ENCODE results near the gene VPS45. TPM values are rescaled to one million over a fixed set of nuclear protein-coding genes. Genes with fewer than 3 reads are reported as not detected.
"Not testable (repeated sequence)": the region's sequence is repeated elsewhere in the genome, so short reads cannot be mapped to it uniquely, and the experiment has no call there.

The VPS45 gene
- polyA plus RNA-seq, 3 donors, result 36.0 to 41.9 (median 36.8) TPM

DNA sequence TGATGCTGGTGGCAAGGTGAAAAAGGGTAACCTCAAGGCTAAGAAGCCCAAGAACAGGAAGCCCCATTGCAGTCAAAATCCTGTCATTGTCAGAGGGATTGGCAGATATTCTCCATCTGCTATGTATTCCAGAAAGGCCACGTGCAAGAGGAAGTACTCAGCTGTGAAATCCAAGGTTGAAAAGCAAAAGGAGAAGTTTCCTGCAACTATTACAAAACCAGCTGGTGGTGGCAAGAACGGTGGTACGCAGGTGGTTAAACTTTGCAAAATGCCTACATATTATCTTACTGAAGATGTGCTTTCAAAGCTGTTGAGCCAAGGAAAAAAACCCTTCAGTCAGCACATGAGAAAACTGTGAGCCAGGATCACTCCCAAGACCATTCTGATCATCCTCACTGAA lies 13.7 kb upstream of the VPS45 start:
- Histone ChIP-seq H2AFZ (ENCODE audit: insufficient read depth, low read depth, low read length, poor library complexity, severe bottlenecking) (no peak overlapping the region), H3K4me3 (replicated peaks in 1 of 3; ENCODE audit: low read depth in 2 of 3, low read length in 3 of 3) (peak overlapping the region in 1 of 3 experiments; percentile 11), H3K9ac (ENCODE audit: insufficient read depth, low read length, poor library complexity, severe bottlenecking) (no peak overlapping the region), H3K4me2 (replicated peaks; ENCODE audit: extremely low read depth, low read length, poor library complexity, severe bottlenecking) (peak overlapping the region; percentile 13), H3K27me3 (ENCODE audit: control insufficient read depth in 2 of 2, insufficient read depth in 2 of 2, low read length in 2 of 2) (peaks cover 0 to 7% of the 10 kb centered on the region in 2 donors), H3K79me2 (ENCODE audit: insufficient read depth, low read length) (no peaks in the 10 kb centered on the region), H3K27ac (ENCODE audit: low read depth in 1 of 2, low read length in 2 of 2) (peak overlapping the region in 1 of 2 donors; percentile 25), H4K20me1 (ENCODE audit: insufficient read depth, low read length) (no peaks in the 10 kb centered on the region), H3K36me3 (replicated peaks in 1 of 2; ENCODE audit: control insufficient read depth in 1 of 2, insufficient read depth in 2 of 2, low read length in 2 of 2) (no peaks in the 10 kb centered on the region), H3K9me3 (replicated peaks in 1 of 2; ENCODE audit: control insufficient read depth in 1 of 2, insufficient read depth in 1 of 2, low read length in 2 of 2) (no peaks in the 10 kb centered on the region), H3K4me1 (ENCODE audit: control insufficient read depth in 1 of 2, insufficient read depth in 2 of 2, low read length in 2 of 2) (peaks cover 41 to 48% of the 10 kb centered on the region in 2 donors)
- Mint-ChIP-seq H3K27me3 (ENCODE audit: low read depth in 3 of 3) (peaks cover 5 to 16% (median 12%) of the 10 kb centered on the region in 3 donors), H3K36me3 (no peaks in the 10 kb centered on the region), H3K4me1 (peaks cover 51% of the 10 kb centered on the region), H3K4me3 (peak overlapping the region in 1 of 2 donors; percentile 11), H3K9me3 (no peaks in the 10 kb centered on the region), H3K27ac (peak overlapping the region; percentile 10 to 80 (median 59))
- peak; percentile 62 to 80 (median 79) for DNase-seq
- TF ChIP-seq, protein P1, sequence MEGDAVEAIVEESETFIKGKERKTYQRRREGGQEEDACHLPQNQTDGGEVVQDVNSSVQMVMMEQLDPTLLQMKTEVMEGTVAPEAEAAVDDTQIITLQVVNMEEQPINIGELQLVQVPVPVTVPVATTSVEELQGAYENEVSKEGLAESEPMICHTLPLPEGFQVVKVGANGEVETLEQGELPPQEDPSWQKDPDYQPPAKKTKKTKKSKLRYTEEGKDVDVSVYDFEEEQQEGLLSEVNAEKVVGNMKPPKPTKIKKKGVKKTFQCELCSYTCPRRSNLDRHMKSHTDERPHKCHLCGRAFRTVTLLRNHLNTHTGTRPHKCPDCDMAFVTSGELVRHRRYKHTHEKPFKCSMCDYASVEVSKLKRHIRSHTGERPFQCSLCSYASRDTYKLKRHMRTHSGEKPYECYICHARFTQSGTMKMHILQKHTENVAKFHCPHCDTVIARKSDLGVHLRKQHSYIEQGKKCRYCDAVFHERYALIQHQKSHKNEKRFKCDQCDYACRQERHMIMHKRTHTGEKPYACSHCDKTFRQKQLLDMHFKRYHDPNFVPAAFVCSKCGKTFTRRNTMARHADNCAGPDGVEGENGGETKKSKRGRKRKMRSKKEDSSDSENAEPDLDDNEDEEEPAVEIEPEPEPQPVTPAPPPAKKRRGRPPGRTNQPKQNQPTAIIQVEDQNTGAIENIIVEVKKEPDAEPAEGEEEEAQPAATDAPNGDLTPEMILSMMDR (IDR thresholded peaks at IDR 0.05), result no peak
- WGBS (ENCODE audit: insufficient coverage), result no CpG with 5 or more reads among the region's 3 CpGs
- intact Hi-C loops (cut with micrococcal nuclease), result loop anchor here in 1 of 2 donors (10.0 kb wide), 1 partner anchor 159 kb away; the partner anchor contains the start of gene BOLA1

DNA sequence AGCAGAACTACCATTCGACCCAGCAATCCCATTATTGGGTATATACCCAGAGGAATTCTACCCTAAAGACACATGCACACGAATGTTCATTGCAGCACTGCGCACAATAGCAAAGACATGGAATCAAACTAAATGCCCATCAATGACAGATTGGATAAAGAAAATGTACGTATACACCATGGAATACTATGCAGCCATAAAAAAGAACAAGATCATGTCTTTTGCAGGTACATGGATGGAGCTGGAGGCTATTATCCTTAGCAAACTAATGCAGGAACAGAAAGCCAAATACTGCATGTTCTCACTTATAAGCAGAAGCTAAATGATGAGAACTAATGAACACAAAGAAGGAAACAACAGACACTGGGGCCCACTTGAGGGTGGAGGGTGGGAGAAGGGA lies 12.1 kb upstream of the VPS45 start:
- H3K27ac ChIP-seq (ENCODE audit: low read depth in 1 of 2, low read length in 2 of 2); DNase-seq; H4K20me1 ChIP-seq (ENCODE audit: insufficient read depth, low read length); H3K4me3 ChIP-seq (replicated peaks in 1 of 3; ENCODE audit: low read depth in 2 of 3, low read length in 3 of 3); H3K4me3 Mint-ChIP-seq; H3K27me3 ChIP-seq (ENCODE audit: control insufficient read depth in 2 of 2, insufficient read depth in 2 of 2, low read length in 2 of 2); H3K9me3 Mint-ChIP-seq; H3K27ac Mint-ChIP-seq; H3K4me2 ChIP-seq (replicated peaks; ENCODE audit: extremely low read depth, low read length, poor library complexity, severe bottlenecking); H3K9ac ChIP-seq (ENCODE audit: insufficient read depth, low read length, poor library complexity, severe bottlenecking); H3K36me3 Mint-ChIP-seq; H2AFZ ChIP-seq (ENCODE audit: insufficient read depth, low read depth, low read length, poor library complexity, severe bottlenecking); H3K9me3 ChIP-seq (replicated peaks in 1 of 2; ENCODE audit: control insufficient read depth in 1 of 2, insufficient read depth in 1 of 2, low read length in 2 of 2); H3K27me3 Mint-ChIP-seq (ENCODE audit: low read depth in 3 of 3); H3K36me3 ChIP-seq (replicated peaks in 1 of 2; ENCODE audit: control insufficient read depth in 1 of 2, insufficient read depth in 2 of 2, low read length in 2 of 2); H3K79me2 ChIP-seq (ENCODE audit: insufficient read depth, low read length): not testable (repeated sequence)
- 100% methylated on average over 2 of the region's 4 CpGs for whole genome bisulfite sequencing (ENCODE audit: insufficient coverage)
- intact Hi-C loops (cut with micrococcal nuclease), result loop anchor here in 1 of 2 donors (10.0 kb wide), 1 partner anchor 161 kb away; the partner anchor contains the start of gene BOLA1
- H3K4me1 Mint-ChIP-seq, result peaks cover 50% of the 10 kb centered on the region
- H3K4me1 ChIP-seq (ENCODE audit: control insufficient read depth in 1 of 2, insufficient read depth in 2 of 2, low read length in 2 of 2), result peaks cover 41 to 48% of the 10 kb centered on the region in 2 donors

Measured in CD14-positive monocyte (primary cell).